Measurements from ENCODE around the gene FKBP15.
"Not testable (repeated sequence)": the region's sequence is repeated elsewhere in the genome, so short reads cannot be mapped to it uniquely, and the experiment has no call there.

The FKBP15 gene

DNA sequence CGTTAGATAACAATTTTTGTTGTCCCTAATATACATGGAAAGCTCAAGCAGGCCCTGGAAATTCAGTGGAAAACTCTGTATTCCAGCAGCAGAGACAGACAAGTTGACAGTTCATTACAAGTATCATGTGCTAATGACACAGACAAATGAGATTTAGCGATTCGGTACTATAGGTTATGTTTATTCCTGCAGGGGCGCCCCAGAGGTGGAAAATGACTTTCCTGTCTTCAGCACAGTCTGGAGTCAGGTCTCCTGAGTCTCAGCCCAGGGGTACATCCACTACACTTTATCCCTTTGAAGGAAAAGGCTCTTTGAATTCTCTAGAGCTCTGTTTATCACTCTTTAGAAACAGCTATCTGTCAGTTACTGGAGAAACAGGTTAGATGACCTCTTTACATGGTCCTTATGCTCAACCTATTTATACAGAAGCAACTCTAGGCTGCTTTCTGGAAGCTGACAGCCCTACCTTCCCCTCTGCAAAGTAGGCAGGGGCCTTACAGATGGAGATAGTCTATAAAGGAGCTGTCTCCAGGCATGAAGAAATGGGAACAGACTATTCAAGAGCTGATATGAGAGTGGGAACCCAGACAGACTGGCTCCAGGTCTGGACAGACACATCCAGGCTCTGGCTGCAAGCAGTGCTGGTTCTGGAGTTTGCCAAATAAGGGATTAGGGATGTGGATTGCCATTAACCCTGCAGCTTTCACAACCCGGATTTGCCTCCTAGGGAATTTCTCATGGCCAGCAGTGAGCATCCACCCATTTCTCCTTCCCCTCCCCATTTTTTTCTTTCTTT is 77.4 kb downstream of the FKBP15 start:
- no peak for DNase-seq

DNA sequence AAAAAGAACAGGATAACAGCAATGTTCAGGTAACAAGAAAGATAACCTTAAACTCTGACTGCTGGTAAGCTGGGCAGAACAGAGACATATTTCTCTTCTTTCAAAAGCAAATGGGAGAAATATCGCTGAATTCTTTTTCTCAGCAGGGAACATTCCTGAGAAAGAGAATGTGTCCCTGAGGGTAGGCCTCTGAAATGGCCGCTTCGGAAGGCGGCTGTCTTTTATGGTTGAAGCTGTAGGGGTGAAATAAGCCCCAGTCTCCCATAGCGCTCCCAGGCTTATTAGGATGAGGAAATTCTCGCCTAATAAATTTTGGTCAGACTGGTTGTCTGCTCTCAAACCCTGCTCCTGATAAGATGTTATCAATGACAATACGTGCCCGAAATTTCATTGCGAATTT is 80.2 kb downstream of the FKBP15 start:
- DNase-seq: not testable (repeated sequence)

DNA sequence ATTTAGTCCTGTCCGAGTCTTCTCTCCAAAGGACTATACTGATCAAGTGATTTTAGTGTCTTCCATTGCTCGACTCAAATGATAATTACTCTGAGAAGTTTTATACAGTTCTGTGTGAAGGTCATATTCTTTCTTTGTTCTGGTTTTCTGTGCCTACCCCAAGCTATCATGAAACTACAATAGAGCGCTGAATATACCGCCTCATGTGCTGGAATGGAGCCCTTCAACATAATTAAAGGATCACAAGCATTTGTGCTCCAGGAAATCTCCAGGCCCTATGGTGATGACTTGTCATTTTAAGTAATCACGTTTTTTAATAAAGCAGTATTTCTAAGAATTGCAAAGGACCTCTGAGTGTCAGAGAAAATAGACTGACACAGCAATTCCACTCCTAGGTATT is 81.1 kb downstream of the FKBP15 start:
- no peak for DNase-seq

DNA sequence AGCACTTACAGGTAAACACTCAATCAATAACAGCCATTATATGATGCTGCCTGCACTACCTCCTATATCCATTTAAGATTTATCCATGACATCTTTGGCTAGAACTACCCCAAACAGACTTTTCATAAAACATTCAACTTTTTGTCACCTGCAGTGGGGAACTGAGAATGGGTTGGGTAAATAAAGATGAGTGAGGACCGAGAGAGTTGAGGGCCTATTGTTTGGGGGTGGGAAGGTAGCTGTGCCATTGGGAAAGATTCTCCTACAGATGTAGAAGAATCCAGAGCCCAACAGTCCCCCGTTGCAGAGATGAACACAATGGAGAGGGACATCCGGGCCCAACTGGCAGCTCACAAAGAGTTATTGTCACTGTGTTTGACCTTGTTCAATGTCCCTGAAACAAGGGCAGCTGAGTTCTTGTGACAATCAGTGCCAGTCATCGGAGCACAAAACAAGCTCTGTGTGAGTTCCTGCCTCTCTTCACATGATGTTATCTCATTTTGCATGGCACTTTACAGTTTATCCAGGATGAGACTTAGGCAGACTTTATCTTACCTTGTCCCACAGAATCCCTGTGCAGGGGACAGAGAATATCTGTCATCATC is 81.8 kb downstream of the FKBP15 start:
- DNase-seq: no peak

DNA sequence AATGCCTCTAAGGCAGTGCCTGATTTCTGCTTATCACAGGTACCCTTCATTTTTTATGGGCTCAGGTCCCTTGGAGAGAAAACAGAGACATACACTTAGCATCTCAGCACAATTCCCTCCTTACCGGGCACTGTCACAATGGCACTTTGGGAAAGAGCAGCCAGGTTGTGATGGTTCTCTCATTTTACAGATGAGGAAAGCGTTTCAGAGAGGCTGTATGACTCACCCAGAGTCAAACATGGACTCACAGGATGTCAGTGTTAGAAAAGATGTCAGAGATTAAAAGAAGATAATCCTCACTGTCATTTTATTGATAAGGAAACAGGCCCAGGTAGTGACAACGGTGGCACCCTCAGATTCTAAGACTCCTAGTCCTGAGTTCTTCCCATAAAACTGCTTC is 82.3 kb downstream of the FKBP15 start:
- no peak for DNase-seq

DNA sequence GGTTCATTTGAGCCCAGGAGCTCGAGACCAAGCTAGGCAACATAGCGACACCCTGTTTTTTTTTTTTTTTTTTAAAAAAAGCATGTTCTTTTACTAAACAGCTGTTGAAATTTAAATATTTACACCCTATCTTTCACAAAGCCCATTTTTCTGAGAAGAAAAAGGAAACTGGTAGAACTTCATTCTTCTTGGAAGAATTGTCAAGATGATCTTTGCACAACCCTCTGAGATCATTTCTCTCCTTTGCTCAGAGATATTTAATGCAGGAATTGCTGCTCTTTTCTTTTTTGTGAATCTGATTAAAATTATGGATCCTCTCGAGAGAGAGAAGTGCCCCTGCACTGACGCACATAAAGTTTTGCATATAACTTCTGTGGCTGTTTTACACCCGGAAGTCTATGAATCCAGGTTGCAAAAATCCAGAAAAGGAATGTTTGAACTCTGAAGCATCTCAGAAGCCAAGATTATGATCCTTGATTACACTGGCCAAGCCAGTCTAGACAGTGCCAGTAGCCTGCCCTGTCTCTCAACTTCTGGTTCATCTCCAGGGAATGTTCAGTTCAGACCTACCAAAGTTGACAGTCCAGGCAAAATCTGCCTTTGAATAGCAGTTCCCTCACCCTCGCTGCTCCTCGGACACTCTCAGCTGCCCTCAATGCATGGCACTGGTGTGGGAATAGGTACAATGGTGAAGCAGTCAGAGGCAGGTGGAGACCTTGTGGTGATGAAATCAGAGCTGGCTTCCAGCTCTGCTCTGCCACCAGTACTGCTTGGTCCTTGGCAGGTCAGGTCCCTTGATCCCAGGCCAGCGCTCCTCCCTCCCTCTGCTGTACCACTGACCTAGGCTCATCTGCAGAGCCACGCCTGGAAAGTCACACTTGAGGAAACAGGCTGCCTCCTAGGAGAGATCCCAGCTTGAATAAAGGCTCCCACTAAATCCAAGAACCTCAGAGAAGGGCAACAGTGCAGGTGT is 83.6 kb downstream of the FKBP15 start:
- no peak for DNase-seq

DNA sequence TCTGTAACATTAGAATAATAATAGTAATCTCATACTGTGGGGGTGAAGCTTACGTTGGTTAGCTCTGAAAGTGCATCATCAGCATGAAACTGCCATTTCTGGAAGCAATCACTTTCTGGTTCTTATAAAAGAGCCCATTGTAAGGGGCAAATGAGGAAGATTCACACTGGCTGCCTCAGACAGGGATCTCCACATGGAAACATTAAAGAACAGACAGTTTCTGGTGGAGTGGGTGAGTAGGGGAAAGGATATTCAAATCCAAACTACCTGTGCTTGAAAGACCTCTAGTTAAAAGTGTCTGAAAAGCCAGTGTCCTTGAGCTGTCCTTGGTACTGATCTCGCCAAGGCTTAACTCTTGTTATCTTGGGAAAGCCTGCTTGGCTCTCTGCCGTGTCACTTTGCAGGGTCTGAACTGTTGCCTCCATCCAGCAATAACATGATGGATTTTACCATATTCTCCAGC is 89.4 kb downstream of the FKBP15 start:
- no peak for DNase-seq

DNA sequence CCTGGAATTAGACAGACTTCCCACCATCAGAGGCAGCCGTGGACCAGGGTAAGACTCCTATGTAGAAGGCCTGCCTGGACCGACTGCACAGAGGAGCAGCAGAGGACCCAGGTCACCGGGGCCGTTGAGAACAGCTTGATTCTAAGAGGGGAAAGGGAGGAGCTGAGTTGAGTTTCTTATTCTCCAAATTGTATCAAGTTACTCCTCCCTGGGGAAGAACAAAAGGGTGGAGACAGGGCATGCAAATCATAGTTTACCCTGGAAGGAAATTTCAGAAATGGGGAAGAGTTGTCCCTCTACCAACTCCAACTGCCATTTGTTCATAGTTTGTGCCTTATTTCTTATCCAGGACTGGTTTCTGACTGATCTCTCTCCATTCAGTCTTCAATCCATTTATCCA is 91.2 kb downstream of the FKBP15 start:
- no peak for DNase-seq

DNA sequence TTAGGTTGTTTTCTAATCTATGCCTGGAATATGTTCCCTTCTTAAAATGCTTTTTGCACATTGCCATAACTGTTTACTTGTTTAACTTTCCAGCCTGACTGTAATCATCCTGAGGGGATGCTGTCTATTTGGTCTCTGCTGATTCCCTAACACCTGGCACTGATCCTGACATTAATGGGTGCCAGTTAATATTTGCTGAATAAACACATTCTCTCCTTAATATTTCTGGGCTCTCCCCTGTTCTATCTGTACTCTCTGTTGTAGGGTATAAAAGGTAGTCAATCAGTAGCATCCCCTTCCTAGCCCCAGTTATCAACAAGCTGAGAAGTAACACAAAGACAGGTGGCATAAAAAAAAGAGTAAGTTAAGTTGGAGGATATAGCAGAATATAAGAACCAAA is 91.6 kb downstream of the FKBP15 start:
- no peak for DNase-seq

DNA sequence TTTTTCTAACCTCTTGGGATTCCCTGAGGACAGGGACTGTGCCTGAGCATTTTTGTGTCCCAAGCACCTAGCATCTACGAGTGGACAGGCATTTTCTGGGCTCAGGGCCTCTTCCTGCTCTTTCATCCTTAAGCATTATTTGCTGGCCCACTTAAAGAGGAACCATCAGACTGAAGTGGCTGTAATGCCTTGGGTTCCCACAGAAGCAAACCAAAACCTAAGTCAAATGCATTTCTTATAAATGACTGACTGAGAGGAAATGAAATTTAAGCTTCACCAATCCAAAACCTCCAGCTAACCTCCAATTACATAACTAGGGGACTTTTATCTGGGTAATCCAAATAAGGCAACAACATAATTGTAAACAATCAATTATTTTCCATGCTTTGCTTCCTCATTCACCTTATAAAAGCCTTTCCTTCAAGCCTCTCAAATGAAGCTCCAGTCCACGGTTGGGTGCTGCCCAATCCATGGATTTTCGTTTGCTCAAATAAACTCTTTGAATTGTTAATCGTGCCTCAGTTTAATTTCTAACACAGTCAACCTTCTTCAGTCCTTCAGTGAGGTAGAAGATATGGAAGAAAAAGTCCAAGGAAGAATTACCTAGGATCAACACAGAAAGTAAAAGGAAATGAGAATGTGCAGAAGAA is 95.6 kb downstream of the FKBP15 start:
- no peak for DNase-seq

DNA sequence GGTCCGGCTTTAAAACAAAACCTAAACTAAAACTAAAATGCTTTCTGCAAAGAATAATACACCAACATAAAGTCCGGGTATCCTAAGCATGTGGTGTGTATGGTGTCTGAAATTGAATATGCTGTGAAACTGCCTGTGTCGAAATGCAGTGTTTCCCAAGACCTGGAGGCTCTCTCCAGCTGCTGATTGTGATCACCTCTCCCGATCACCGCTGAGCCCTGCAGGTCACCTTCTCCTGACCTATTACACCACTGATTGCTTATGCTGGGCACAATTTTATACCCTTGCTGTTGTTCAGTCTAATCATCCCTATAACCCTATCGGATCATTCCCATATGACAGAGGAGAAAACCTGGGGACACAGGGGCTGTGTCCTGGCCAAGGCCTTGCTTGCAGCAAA is 102.2 kb downstream of the FKBP15 start:
- DNase-seq: not testable (repeated sequence)

Measured in central memory CD4-positive, alpha-beta T cell (primary cell).